HL-60 (cell line): Measurements from ENCODE around the gene CGB2.
"Not testable (repeated sequence)": the region's sequence is repeated elsewhere in the genome, so short reads cannot be mapped to it uniquely, and the experiment has no call there.

Experiments
- POLR2AphosphoS5 ChIP-seq: IDR thresholded peaks from 2 replicates; pipeline ENCODE4 v1.6.1; 2012; ENCODE audit warnings: low read depth
- REST ChIP-seq: IDR thresholded peaks from 2 replicates; pipeline ENCODE4 v1.6.1; 2012; ENCODE audit warnings: low read depth; ENCODE audit not compliant: insufficient replicate concordance
- TF ChIP-seq, protein P1 (sequence below): IDR thresholded peaks from one replicate; pipeline ENCODE4 v1.5.1; 2011; ENCODE audit warnings: low read length, control low read depth, inconsistent platforms; ENCODE audit not compliant: insufficient read depth

- TF ChIP-seq, protein P1, sequence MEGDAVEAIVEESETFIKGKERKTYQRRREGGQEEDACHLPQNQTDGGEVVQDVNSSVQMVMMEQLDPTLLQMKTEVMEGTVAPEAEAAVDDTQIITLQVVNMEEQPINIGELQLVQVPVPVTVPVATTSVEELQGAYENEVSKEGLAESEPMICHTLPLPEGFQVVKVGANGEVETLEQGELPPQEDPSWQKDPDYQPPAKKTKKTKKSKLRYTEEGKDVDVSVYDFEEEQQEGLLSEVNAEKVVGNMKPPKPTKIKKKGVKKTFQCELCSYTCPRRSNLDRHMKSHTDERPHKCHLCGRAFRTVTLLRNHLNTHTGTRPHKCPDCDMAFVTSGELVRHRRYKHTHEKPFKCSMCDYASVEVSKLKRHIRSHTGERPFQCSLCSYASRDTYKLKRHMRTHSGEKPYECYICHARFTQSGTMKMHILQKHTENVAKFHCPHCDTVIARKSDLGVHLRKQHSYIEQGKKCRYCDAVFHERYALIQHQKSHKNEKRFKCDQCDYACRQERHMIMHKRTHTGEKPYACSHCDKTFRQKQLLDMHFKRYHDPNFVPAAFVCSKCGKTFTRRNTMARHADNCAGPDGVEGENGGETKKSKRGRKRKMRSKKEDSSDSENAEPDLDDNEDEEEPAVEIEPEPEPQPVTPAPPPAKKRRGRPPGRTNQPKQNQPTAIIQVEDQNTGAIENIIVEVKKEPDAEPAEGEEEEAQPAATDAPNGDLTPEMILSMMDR, result not testable (repeated sequence)
- not testable (repeated sequence) for TF ChIP-seq POLR2AphosphoS5, REST
Observed at GRCh38 chr19:49018388-49019241, 13.1 kb upstream of the CGB2 start.
